SIG-M5 (cell line): Measurements from ENCODE around the gene TSPAN8.
"Not testable (repeated sequence)": the region's sequence is repeated elsewhere in the genome, so short reads cannot be mapped to it uniquely, and the experiment has no call there.

ENCODE experiments used
- DNase-seq: peaks from one replicate; lab custom pipeline; 2025; lab: John Stamatoyannopoulos, UW

Gene TSPAN8

GRCh38 chr12:71164166-71164565 is 6.4 kb upstream of the TSPAN8 start:
- no peak for DNase-seq

- DNase-seq: no peak
Measured at GRCh38 chr12:71162832-71163763, 5.3 kb upstream of the TSPAN8 start.

- no peak for DNase-seq
Measured at GRCh38 chr12:71161591-71161990, 3.8 kb upstream of the TSPAN8 start.

- DNase-seq: no peak
Measured at GRCh38 chr12:71160585-71160984, 2.8 kb upstream of the TSPAN8 start.

GRCh38 chr12:71159878-71160277 is 2.1 kb upstream of the TSPAN8 start:
- no peak for DNase-seq

GRCh38 chr12:71159264-71159663 is 1.5 kb upstream of the TSPAN8 start:
- no peak for DNase-seq

- DNase-seq: no peak
Measured at GRCh38 chr12:71158361-71158882, 623 bp upstream of the TSPAN8 start.

GRCh38 chr12:71155225-71155624 is 2.6 kb downstream of the TSPAN8 start:
- no peak for DNase-seq

DNA sequence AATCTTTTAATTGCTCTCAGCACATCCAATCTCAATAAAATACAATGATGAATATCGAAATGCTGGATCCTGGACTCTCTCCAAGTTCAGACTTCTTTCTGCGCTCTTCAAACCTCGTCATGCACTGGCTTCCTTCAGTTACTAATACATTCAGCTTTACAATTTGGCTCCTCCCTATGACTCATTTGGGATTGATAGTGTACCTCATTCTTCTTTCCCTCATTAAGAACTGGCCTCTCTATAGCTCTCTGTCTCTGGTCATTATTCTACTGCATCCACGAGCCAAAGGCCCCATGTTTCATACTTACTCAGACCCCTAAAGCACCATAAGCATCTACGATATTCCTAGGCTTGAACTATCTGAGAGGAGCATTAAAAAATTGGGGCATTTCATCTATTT is 4.9 kb downstream of the TSPAN8 start:
- DNase-seq: no peak

GRCh38 chr12:71150041-71150440 is 7.8 kb downstream of the TSPAN8 start:
- DNase-seq: not testable (repeated sequence)

GRCh38 chr12:71144682-71145081 is 13.1 kb downstream of the TSPAN8 start:
- DNase-seq: no peak

- no peak for DNase-seq
Measured at GRCh38 chr12:71142956-71143355, 14.8 kb downstream of the TSPAN8 start.

DNA sequence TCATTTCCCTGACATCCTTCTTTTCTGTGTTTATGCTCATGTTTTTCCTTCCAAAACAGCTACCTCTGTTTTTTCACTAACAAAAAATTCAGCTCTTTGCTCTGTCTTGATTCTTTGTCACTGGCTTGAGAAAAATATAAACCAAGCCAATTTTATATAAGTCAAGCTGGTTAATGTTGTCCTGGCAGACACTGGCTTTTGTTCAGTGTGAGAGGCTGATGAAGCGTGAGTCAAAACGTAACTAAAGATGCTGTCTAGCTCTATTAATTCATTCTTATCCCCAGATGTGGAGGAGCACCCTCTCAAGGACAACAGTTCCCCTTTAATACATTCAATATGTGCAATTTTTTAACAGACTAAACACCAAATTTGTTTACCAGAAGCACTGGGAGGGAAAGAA is 15.8 kb downstream of the TSPAN8 start:
- no peak for DNase-seq

DNA sequence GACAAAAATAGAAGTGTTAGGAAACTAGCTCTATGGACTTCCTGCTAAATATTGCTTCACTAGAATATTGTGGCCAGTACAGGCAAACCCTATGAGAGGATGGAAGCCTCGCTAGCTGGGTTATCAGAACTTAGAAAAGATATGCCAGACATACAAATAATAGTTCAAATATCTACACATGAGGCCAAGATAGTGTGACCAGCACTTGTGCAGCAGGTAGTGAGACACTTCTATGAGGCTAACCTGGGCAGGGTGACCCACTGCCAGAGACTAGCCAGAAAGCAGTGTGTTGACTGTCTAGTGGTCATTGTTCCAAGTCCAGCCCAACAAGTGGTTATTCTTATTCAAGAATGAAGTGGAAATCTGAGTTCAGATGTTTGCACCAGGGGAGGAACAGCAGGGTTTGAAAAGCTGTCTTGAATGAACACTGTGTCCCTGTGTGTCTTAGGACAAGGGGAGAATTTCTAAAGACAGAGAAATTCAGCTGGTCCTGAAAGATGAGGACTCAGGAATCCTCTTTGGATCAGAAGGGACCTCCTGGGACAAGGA is 16.3 kb downstream of the TSPAN8 start:
- DNase-seq: no peak

- no peak for DNase-seq
Measured at GRCh38 chr12:71139153-71139735, 18.6 kb downstream of the TSPAN8 start.

DNA sequence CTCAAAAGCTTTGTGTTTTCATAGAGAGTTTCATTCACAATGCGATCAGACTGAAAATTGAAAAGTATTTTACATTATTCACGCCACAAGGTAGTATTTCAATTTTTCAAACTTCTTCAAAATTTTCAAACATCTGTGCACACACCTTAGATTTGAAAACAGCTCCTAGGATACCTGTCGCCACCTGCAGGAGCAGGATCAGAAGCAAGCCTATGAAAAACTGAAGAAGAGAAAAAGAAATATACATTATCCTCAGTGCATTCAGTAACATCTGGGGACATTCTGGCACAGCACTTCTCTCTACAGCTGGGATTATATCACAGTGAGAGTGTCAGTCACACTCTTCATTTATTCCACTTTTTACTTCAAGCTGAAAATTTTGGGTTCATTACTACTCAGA is 19.8 kb downstream of the TSPAN8 start:
- no peak for DNase-seq

DNA sequence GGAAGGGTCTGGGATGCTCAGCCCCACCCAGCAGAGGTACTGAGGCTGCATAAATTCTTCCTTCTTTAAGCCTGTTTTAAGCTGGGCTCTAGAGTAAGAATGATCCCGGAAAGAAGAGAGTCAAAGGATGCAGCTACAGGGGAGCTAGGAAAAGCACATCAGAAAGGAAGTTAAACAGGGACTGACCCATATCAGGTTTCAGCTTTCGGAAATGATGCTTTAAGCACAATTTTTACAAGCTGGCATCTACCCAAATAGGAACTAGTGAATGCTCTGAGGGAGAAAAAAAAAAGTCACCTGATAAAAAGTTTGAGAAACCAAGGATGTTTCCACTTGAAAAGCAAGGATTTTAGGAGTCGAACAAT is 22.0 kb downstream of the TSPAN8 start:
- DNase-seq: no peak

GRCh38 chr12:71135077-71135811 is 22.6 kb downstream of the TSPAN8 start:
- no peak for DNase-seq

DNA sequence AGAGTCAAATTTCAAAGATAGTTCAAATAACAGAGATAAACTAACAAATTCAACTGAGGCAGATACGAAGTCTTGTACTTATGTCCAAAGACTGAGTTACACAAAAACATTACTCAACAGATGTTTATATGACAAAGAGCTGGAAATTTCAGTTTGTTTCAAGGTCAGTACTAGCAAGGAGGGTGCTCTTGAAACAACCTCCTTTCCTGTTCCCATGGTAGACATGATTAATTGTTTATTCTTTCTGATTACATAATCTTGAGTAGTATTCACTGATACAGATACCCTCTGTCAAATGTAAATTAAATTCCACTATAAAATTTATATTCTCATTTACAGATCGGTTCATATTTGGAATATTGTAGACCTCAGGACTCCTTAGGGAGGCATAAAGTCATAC is 23.4 kb downstream of the TSPAN8 start:
- no peak for DNase-seq

DNA sequence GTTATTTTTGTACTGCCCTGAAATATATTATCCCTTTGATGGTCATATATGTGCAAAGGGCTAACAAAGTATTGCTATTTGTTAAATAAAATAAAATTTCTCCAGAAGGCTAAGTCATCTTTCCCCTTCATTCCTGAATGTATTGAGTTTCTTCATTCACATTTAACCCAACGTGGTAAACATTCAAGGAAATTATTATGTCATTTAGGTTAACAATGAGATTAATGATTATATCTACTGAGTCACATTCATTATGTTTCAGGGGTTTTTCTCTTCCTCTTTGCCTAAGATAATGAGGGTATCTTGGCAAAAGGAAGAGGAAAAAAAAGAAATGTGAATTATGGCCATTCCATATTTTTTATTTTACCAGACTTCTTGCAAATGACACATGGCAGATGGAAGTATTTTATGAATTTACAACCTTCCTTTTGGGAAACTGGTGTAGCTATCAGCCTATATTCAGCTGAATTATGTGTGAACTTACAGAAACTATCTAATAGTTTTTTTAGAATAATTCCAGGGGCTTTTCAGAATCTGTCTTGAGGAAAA is 27.2 kb downstream of the TSPAN8 start:
- no peak for DNase-seq

- no peak for DNase-seq
Measured at GRCh38 chr12:71129364-71129763, 28.4 kb downstream of the TSPAN8 start.

- DNase-seq: no peak
Measured at GRCh38 chr12:71128191-71128788, 29.5 kb downstream of the TSPAN8 start.
